NCI-H460 (cell line): ENCODE data around the gene TMEM250. TPM values are rescaled to one million over a fixed set of nuclear protein-coding genes. Genes with fewer than 3 reads are reported as not detected.
"Not testable (repeated sequence)": the region's sequence is repeated elsewhere in the genome, so short reads cannot be mapped to it uniquely, and the experiment has no call there.

Source experiments
- DNase-seq: peaks from one replicate; pipeline ENCODE4 v3.0.0-alpha.2; 2016; ENCODE audit warnings: low read depth; ENCODE audit errors: extremely low read depth
- total RNA-seq: library from RNA; depleted of rRNA; stranded (reverse); fragments of >200 nt; shearing (Covaris generic); gene quantifications from 2 replicates; pipeline ENCODE4 v1.2.3, GENCODE V29; 2014

TMEM250 gene
- total RNA-seq, 1 experiment from 2014 or later: 49.0 TPM

DNA sequence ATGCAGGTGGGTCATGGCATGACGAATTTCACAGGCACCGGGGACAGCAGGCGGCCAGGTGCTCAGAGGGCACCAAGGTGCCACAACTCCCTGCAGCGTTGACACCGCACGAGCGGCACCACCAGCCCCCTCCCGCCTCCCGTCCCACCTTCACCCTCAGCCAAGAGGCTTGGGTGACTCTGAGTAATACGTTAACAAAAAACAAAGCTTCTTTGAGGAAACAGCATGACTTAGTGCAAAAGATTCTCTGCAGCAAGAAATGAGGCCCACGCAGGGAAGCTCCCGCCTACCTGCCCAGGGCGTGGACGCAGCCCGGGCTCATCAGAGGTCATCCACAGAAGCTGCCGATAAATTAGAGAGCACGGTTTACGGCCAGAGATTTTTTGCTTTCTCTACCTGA lies 4.1 kb downstream of the TMEM250 start:
- no peak for DNase-seq

DNA sequence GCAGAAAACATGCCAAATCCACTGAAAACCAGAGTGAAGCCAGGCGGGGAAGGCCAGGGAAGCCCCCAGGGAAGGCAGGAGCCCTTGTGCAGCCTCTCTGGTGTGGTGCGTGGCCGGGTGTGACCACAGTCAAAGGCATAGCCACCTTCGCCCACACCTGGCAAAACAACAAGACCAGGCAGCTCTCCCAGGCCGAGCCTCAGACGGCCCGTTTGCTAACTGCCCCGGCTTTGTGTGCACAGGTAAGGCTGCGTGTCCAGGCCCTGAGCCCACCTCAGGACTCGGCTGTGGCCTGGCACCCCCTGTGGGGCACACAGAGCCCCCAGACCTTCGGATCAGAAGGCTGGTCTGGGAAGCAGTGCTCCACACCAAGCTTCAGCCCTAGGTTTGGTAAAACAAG lies 6.1 kb downstream of the TMEM250 start:
- no peak for DNase-seq

DNA sequence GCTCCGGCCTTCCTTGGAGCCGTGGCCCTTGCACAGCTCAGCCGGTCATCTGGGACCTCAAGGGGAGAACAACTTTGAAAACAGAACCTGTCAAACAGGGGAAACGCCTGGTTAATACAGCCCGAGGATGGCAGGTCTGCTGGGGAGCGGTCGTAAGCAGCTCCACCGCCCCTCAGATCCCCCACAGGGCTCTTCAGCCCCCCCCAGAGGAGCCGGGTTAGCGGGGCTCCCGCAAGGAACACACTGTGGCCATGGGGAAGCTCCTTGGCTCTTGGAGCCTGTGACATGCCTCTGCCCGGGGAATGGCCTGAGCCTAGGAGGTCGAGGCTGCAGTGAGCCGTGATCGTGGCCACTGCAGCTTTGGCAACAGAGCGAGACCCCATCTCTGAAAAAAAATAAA lies 6.8 kb downstream of the TMEM250 start:
- DNase-seq: no peak

DNA sequence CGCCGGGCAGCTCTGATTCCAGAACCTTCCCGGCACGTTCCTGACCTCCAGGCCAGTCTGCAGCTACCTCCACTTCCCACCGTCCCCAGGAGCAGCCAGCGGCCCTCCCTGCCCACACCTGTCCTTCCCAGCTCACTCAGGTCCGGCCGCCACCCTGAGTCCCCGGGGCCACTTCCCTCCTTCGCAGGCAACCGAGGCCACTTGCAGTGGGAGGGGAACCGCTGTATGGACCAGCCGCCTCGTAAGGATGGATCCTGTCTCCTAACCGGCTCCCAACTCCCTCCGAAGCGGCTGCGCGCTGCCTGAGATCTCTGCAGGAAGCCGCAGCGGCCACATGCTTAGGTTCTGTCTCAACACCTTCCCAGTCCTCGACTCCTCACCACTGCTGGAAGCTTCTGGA lies 7.5 kb downstream of the TMEM250 start:
- DNase-seq: no peak

DNA sequence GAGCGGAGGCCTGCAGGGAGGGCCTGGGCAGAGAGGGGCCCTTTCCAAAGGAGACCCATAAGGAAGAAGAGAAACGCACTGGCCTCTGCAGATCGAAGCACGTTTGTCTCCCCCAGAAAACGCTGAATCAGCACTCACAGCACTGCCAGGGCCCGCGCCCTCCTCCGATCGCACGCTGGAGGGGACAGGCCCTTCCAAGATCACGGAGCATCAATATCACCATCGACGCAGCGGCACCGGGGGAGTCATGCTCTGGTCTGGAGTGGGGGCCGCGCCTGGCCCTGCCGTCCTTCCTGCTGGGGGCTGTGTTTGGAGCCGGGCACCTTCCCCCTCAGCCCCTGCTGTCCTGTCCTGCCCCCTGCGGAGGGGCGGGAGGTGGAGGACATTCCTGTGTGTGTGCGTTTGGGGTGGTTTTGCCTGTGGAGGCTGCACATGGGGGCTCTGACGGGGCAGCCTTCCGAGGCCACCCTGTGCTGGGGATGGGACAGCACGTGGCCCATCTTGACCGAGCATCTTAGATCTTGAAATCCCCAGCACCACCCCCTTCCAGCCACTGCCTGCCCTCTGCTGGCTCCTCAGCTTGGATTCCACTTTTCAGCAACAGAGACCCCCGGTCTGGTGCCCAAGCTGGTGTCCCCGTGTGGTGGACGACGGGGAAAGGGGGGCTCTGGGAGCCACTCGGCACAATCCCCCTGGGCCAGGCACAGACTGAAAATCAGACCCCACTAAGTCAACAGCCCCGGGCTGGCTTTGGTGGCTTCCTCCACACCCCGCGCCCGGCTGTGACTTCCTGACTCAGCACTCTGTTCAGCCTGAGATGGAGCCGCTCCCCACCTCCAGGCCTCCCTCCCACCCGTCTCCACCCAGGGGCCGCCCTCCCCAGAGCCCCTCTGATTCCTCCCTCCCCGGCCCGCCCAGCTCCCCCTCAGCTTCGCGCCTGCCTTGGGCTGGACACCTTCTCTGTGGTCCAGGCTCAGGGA lies 8.3 kb downstream of the TMEM250 start:
- no peak for DNase-seq

DNA sequence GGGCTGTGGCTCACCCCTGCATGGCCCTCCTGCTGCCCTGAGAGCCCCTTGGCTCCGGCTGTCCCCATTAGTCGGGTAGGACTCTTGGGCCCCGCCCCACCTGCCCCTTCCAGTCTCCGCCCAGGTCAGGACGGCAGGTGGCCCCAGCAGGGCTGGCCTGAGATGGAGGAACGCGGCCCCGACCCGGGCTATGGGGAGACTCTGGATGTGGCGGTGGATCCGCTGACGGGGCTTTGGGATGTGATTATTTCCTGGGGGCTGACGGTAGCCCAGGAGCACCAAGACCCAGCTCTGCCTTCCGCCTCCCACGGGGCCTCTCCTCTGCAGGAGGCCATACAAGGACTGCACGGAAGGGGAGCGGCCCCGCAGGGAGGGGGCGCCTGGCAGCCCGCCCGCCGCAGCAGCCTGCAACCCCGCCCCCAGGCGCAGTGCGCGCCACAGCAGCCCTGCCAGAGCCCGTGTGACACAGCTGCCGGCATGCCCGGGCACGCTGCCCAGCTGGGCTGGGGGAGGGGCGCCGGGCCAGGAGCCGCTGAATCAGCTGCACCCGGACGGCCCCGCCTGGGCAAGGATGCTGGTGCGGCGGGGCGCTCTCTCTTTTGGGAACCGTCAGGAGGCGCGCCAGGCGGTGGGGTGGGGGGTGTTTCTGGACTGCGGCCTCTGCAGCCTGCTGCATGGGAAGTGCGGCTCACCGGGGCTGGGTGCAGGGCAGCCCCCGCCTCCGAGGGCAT lies 9.2 kb downstream of the TMEM250 start:
- DNase-seq: peak; percentile 87

DNA sequence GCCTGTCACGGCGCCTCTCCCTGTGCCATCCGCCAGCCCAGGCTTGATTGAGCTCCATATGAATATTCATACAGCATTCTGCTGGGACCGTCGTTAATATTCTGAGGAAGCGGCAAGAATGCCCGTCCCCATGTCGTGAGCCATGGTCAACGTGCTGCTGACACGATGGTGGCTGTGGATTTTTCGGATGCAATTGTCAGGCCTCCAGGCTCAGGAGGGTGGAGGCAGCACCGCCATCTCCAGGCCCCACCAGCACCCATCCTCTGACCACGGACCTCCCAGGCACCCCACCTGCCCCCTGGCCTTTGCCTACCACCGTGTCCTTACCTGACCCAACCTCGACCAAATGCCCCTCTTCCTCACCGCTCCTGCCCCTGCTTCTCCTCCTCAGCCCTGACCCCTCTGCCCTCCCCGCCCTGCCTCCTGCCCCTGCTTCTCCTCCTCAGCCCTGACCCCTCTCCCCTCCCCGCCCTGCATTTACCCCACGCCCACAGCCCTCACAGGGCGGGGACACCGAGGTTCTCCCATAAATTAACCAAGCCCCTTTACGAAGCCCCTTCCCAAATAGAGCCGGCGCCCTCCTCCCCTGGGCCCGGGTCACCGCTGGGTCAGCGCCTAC lies 9.9 kb downstream of the TMEM250 start:
- no peak for DNase-seq

DNA sequence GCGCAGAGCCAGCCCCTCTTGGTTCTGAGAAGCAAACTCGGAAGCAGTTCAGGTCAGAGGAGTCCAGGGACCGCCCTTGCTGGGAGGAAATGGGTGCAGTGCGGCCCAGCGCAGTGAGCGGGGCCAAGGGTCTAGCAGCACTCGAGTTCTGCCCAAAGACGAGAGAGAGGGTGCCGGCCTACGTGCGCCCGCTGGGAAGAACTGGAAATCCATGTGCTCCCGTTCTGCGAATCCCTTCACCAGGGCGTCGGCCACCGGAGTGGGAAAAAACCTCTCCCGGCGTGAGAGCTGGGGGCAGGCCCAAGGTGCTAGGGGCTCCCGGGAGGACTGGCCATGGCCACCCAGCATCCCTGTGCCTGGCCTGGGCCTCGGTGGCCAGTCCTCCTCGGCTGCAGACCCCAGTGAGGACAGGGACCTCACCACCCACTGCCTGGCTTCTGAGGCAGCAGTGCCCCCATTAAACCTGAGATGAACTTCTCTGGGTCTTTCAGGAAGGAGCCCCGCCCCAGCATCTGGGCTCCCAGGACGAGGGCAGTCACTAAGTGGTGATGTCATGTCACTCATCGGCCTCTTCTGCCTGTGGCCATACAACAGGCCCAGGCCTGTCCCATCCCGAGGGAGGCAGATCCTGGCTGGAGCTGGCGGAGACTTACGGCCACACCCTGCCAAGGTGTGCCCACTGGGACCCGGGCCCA lies 10.6 kb downstream of the TMEM250 start:
- DNase-seq: no peak

DNA sequence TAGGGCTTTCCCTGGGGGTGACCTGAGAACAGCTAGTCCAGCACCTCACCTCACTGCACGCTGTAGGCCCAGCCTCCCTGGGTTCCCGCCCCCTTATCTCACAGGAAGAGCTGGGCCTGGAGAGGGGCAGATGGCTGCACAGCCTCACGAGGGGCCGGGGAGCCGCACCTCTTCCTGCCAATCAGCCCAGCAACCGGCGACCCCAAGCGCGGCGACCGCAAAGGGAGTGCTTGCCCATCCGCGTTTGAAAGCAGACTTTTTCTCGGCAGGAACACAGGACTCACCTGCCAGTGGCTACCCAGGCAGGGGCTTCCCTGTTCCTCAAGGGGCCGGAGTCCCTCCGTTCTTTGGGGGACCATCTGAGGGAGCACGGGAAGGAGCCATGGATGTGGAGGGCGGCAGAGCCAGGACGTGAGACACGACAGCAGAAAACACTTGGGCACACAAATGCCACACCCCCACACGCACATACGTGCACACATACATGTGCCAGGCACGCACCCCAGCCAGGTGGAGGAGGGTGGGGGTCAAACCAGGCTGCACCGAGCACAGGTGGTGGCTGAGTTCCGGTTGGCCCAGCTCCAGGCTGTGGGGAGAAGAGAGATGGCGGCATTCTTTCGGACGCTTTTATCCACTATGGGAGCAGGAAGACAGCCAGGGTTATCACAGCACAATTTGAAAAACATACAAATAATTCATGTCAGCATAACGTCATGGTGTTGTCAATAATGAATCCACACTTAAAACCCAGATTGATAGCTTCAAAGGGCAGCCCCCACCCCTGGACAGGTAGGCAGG lies 11.3 kb downstream of the TMEM250 start:
- no peak for DNase-seq

DNA sequence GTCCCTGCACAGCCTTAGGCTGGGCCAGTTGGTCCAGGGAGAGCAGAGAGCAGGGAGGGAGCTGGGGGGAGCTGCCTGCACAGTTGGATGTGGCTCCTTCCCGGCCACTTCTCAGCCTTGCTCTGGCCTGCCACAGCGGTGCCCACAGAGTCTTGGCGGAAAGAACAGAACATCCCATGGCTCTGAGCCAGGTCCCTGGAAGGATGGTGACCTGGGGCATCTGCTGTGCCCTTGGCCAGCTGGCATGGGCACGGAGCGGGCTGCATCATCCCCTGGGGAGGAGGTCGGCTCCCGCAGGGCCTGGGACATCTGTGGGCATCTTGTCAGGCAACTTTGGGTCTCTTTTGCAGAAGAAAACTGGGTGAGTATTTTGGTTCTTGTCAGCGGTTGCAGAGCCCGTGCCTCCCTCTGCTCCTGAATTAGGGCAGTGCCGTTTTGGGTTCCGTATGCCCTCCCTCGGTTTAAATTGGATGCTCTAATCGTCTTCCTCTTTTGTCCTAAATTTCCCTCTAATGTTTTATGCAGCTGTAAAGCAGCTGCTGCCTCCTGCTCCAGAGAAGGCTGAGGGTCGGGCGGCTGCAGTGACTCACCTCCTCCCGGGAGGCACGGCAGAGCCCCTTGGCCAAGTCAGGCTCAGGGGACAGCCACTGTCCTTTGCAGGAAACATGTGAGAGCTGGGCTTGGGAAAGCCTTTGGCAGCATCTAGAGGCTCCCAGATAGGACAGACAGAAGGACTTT lies 13.1 kb downstream of the TMEM250 start:
- no peak for DNase-seq

DNA sequence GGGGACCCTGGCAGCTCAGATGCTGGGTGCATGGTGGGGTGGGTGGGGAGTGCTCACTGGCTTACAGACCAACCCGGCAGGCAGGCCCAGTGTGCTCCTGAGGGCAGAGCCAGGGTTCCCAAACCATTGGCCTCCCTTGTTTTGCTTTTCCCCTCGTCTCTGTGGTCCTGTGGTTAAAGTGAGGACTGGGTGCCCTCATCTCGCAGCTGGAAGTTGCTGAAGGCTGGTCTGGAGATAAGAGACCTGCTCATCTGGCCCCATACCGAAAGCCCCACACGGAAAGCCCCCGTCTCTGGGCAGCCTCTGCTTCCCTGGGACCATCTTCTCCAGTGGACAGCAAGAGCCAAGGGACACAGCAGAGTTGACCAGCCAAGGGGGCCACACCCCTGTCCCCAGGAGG lies 13.8 kb downstream of the TMEM250 start:
- DNase-seq: no peak

DNA sequence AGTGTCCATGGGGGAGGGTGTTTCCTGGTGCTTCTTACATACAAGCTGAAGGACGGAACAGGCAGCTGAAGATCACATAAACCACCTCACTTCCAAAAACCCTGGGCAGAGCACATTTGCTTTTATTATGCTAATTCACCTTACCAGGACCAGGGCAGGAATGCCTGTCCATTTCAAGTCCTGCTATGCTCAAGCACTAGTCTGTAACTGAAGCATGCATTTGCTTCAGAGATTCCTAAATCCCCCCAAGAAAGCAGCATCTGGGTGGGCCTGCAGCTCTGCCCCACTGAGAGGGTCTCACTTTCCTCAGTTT lies 14.2 kb downstream of the TMEM250 start:
- no peak for DNase-seq

DNA sequence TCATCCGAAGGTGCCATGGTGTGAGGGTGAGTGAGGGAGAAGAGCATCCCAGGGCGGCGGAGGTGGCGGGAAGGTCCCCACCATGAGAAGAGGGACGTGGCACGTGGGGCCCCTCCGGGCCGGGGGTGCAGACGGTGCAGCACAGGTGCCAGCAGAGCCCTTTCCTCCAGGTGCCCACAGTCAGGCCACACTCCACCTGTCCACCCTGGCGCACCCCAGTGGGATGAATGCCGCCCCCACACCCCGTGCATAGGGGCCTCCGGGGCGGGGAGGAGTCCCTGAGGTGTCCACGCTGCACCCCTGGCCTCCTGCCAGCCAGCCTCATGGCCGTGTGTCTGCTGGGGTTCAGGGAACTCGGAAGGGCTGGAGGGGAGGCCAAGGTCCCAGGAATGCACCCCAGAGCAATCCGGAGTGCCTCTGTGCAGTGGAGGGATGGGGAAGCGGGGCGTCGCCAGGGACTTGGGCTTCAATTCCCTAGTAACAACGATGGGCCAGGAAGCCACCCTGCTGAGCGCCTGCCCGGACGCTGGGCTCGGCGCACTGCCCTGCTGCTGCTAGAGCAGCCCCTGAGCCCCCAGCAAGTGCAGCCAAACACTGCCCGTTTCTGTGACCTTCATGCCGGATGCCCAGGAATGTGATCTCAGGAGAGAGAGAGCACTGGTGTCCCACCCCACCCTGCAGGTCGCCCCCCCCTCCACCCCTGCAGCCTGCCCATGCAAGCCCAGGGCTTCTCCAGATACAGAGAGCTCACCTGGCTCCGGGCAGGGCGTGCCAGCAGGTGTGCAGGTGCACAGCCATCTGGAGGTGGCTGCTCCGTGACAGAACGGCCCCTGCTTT lies 14.8 kb downstream of the TMEM250 start:
- DNase-seq: no peak

DNA sequence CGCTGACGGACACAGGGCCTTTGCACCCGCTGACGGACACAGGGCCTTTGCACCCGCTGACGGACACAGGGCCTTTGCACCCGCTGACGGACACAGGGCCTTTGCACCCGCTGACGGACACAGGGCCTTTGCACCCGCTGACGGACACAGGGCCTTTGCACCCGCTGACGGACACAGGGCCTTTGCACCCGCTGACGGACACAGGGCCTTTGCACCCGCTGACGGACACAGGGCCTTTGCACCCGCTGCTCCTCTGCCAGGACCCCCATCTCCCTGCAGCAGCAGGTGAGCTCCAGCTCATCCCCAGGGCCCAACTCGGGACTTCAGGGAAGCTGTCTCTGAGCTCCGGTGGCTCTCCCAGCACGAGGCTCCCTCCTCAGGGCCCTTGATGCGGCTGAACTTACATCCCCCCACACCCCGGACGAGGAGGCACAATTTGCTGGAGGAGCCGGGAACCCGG lies 17.0 kb downstream of the TMEM250 start:
- not testable (repeated sequence) for DNase-seq

DNA sequence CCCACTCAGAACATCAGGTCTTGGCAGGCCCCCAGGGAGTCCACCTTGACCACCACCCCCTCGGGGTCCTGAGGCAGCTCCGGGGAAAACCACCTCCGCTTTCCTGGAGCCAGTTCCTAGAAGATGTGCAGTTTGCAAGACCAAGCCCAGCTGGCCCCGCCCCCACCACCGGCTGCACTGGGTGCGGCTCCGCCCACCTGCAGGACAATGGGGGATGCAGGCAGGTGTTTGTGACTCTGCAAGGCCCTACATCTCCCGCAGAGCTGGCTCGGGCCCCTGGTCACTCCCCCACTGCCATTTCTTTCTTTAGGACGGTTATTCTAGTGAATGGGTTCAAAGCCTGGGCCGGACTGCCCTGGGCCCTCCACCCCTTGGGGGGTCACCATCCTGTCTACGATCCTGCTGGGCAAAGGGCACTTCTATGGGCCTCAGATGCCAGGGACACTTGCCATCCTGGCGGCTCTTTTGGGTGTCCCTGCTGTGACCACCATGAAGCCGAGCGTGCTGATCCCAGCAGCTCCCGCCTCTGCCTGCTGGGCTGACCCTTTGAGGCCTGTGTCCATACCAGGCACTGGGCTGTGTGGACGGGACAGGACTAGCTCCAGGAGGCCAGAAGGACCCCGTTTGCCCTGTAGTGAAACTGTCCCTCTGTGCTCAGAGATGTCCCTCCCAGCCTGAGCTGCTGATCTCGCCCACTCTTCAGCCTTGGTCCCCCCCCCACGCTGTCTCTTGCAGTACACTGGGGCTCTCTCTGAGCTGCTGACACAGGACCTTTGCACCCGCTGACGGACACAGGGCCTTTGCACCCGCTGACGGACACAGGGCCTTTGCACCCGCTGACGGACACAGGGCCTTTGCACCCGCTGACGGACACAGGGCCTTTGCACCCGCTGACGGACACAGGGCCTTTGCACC lies 17.7 kb downstream of the TMEM250 start:
- DNase-seq: no peak

DNA sequence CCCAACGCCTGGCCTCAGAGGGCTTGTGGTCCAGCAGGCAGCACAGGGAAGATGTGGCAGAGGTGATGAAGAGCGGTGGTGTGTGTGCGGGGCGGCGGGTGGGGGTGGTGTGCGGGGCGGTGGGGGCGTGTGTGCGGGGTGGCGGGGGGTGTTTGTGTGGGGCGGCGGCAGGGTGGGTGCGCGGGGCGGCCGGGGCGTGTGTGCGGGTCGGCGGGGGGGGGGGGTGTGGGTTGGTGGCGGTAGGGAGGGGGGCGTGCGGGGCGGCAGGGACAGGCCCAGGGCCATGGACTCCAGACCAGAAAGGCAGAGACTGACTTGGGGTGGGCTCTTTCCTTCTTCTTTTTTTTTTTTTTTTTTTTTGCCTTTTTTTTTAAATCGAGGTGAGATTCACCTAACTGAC lies 19.1 kb downstream of the TMEM250 start:
- no peak for DNase-seq

DNA sequence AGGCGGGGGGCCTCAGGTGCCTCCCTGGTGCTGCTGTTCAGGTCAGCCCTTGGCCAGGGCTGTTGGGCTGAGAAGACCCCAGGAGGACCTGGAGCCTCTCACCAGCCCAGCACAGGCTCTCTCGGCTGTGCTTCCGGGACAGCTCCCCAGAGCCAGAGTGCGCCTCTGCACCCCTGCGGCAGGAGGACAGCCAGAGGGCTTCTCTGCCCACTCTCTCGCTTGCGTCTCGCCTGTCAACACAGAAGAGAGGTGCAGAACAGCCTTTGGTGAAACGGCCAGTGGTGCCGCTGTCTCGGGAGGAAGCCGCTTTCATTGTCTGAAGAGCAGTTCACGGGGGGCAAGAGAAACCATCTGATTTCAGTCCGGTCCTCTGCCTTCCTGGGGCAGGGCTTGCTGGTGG lies 19.8 kb downstream of the TMEM250 start:
- no peak for DNase-seq
